CD8-positive, alpha-beta memory T cell (primary cell): ENCODE results near the gene CHCHD6. TPM values are rescaled to one million over a fixed set of nuclear protein-coding genes. Genes with fewer than 3 reads are reported as not detected.
"Not testable (repeated sequence)": the region's sequence is repeated elsewhere in the genome, so short reads cannot be mapped to it uniquely, and the experiment has no call there.

Experiments
- CTCF ChIA-PET: fragments of 350-600 bp; sonication (Branson Sonifier 250); formaldehyde crosslinking; loops from one replicate; lab custom pipeline; 2021; ENCODE audit warnings: antibody characterized with exemption; lab: Charles Lee
- POLR2A ChIA-PET: fragments of 350-600 bp; sonication (Branson Sonifier 250); formaldehyde crosslinking; loops from one replicate; lab custom pipeline; 2021; ENCODE audit warnings: antibody characterized with exemption; lab: Charles Lee
- DNase-seq, 5 donors: peaks; one replicate each; pipeline versions ENCODE4 v3.0.0 to v3.0.0-alpha.2; 2020 to 2022; ENCODE audit warnings: mixed read lengths in 1 of 5
- H3K27ac ChIP-seq: one replicate; pipeline ENCODE4 v1.7.0; 2013; ENCODE audit warnings: low read depth, mild to moderate bottlenecking, low read length, moderate library complexity
- H3K27me3 ChIP-seq: 2 replicates; pipeline ENCODE4 v1.7.0; 2013; ENCODE audit warnings: low read length, mild to moderate bottlenecking; ENCODE audit not compliant: insufficient read depth, poor library complexity, severe bottlenecking
- H3K36me3 ChIP-seq: 2 replicates; pipeline ENCODE4 v1.7.0; 2013; ENCODE audit warnings: mild to moderate bottlenecking, low read length, moderate library complexity; ENCODE audit not compliant: insufficient read depth
- H3K4me1 ChIP-seq: 2 replicates; pipeline ENCODE4 v1.7.0; 2013; ENCODE audit warnings: mild to moderate bottlenecking, low read length, moderate library complexity; ENCODE audit not compliant: insufficient read depth
- H3K4me3 ChIP-seq: 2 replicates; pipeline ENCODE4 v1.7.0; 2013; ENCODE audit warnings: mild to moderate bottlenecking, low read length
- H3K9me3 ChIP-seq: 2 replicates; pipeline ENCODE4 v1.7.0; 2013; ENCODE audit warnings: mild to moderate bottlenecking, low read length
- H3K27ac Mint-ChIP-seq, 8 donors: one replicate each; pipeline ENCODE4 v1.8.0; 2020 to 2021; ENCODE audit warnings: mixed read lengths in 8 of 8, mild to moderate bottlenecking in 6 of 8, inconsistent platforms in 3 of 8, moderate library complexity in 3 of 8
- H3K27me3 Mint-ChIP-seq, 2 donors: one replicate each; pipeline ENCODE4 v1.8.0; 2020 to 2021; ENCODE audit warnings: mixed read lengths in 2 of 2, mild to moderate bottlenecking in 1 of 2, moderate library complexity in 1 of 2
- H3K36me3 Mint-ChIP-seq, 3 donors: one replicate each; pipeline ENCODE4 v1.8.0; 2020 to 2021; ENCODE audit warnings: mixed read lengths in 3 of 3, inconsistent platforms in 1 of 3, mild to moderate bottlenecking in 1 of 3
- H3K4me1 Mint-ChIP-seq, 3 donors: one replicate each; pipeline ENCODE4 v1.8.0; 2020 to 2021; ENCODE audit warnings: mixed read lengths in 3 of 3, inconsistent platforms in 1 of 3, mild to moderate bottlenecking in 1 of 3
- H3K4me3 Mint-ChIP-seq, 7 donors: one replicate each; pipeline ENCODE4 v1.8.0; 2020 to 2021; ENCODE audit warnings: mixed read lengths in 7 of 7, mild to moderate bottlenecking in 6 of 7, moderate library complexity in 4 of 7, inconsistent platforms in 2 of 7
- H3K9me3 Mint-ChIP-seq, 5 donors: one replicate each; pipeline ENCODE4 v1.8.0; 2020 to 2022; ENCODE audit warnings: mixed read lengths in 5 of 5, mild to moderate bottlenecking in 3 of 5, moderate library complexity in 2 of 5, inconsistent platforms in 1 of 5
- polyA plus RNA-seq: library from polyadenylated mRNA; unstranded; fragments of 300-500 nt; fragmentation: Illumina TruSeq; gene quantifications from one replicate; pipeline ENCODE4 v1.2.3, GENCODE V29; 2021
- total RNA-seq, 2 experiments: library from RNA; stranded (reverse); gene quantifications; one replicate each; pipeline ENCODE4 v1.2.3, GENCODE V29; 2021

CHCHD6 gene
- total and polyA plus RNA-seq, 3 experiments from 2014 or later = 12.0 to 16.7 (median 15.0) TPM

GRCh38 chr3:126797563-126797962, 93.5 kb downstream of the CHCHD6 start:
- DNase-seq = no peak
- Mint-ChIP-seq H3K4me1 (no peaks in the 10 kb centered on the region), H3K9me3 (peaks cover 12 to 27% (median 20%) of the 10 kb centered on the region in 5 donors), H3K36me3 (peaks cover 15 to 54% (median 20%) of the 10 kb centered on the region in 3 donors), H3K4me3 (no peak overlapping the region), H3K27me3 (no peaks in the 10 kb centered on the region), H3K27ac (peak overlapping the region in 1 of 8 donors; percentile 51)
- Histone ChIP-seq H3K4me1 (no peaks in the 10 kb centered on the region), H3K27ac (no peak overlapping the region), H3K36me3 (no peaks in the 10 kb centered on the region), H3K27me3 (no peaks in the 10 kb centered on the region), H3K4me3 (no peak overlapping the region), H3K9me3 (peaks cover 2% of the 10 kb centered on the region)
- CTCF ChIA-PET = no interaction called here
- POLR2A ChIA-PET = no interaction called here

GRCh38 chr3:126798521-126798920, 94.5 kb downstream of the CHCHD6 start:
- Mint-ChIP-seq H3K27ac (peak overlapping the region in 1 of 8 donors; percentile 29), H3K36me3 (peaks cover 11 to 45% (median 15%) of the 10 kb centered on the region in 3 donors), H3K27me3 (no peaks in the 10 kb centered on the region), H3K4me3 (no peak overlapping the region), H3K9me3 (peaks cover 4 to 18% (median 12%) of the 10 kb centered on the region in 5 donors), H3K4me1 (no peaks in the 10 kb centered on the region)
- H3K9me3 ChIP-seq = no peaks in the 10 kb centered on the region
- H3K27me3 ChIP-seq = no peaks in the 10 kb centered on the region
- H3K4me1 ChIP-seq = no peaks in the 10 kb centered on the region
- no peak overlapping the region for H3K27ac ChIP-seq
- ChIA-PET CTCF (interaction anchor here (1.6 kb wide), 1 partner anchor 15 kb away, joined by 3 read pairs; no protein-coding TSS in a partner anchor), POLR2A (no interaction called here)
- no peaks in the 10 kb centered on the region for H3K36me3 ChIP-seq
- no peak for DNase-seq
- no peak overlapping the region for H3K4me3 ChIP-seq

- Histone ChIP-seq H3K4me1 (no peaks in the 10 kb centered on the region), H3K27ac (no peak overlapping the region), H3K36me3 (no peaks in the 10 kb centered on the region), H3K4me3 (no peak overlapping the region), H3K27me3 (no peaks in the 10 kb centered on the region), H3K9me3 (no peaks in the 10 kb centered on the region)
- peaks cover 11 to 39% (median 12%) of the 10 kb centered on the region in 3 donors for H3K36me3 Mint-ChIP-seq
- H3K27ac Mint-ChIP-seq = no peak overlapping the region
- CTCF ChIA-PET = interaction anchor here (1.6 kb wide), 1 partner anchor 16 kb away, joined by 3 read pairs; no protein-coding TSS in a partner anchor
- H3K4me3 Mint-ChIP-seq = no peak overlapping the region
- POLR2A ChIA-PET = no interaction called here
- no peaks in the 10 kb centered on the region for H3K4me1 Mint-ChIP-seq
- H3K27me3 Mint-ChIP-seq = no peaks in the 10 kb centered on the region
- H3K9me3 Mint-ChIP-seq = peaks cover 0 to 14% (median 7%) of the 10 kb centered on the region in 5 donors
- no peak for DNase-seq
These were observed 95.1 kb downstream of the CHCHD6 start for GRCh38 chr3:126799099-126799498.

GRCh38 chr3:126801312-126801711, 97.3 kb downstream of the CHCHD6 start:
- H3K4me3 ChIP-seq, CTCF ChIA-PET, DNase-seq, H3K27me3 ChIP-seq, H3K27ac Mint-ChIP-seq, H3K27ac ChIP-seq, H3K9me3 ChIP-seq, H3K4me3 Mint-ChIP-seq, H3K27me3 Mint-ChIP-seq, H3K4me1 ChIP-seq, H3K4me1 Mint-ChIP-seq, POLR2A ChIA-PET, H3K36me3 ChIP-seq: not testable (repeated sequence)
- Mint-ChIP-seq H3K36me3 (peaks cover 9 to 39% (median 12%) of the 10 kb centered on the region in 3 donors), H3K9me3 (peaks cover 0 to 14% (median 7%) of the 10 kb centered on the region in 5 donors)

GRCh38 chr3:126807795-126808194, 103.8 kb downstream of the CHCHD6 start:
- Histone ChIP-seq H3K4me3 (no peak overlapping the region), H3K4me1 (no peaks in the 10 kb centered on the region), H3K27me3 (no peaks in the 10 kb centered on the region), H3K9me3 (no peaks in the 10 kb centered on the region), H3K36me3 (no peaks in the 10 kb centered on the region), H3K27ac (no peak overlapping the region)
- no peak for DNase-seq
- POLR2A ChIA-PET = no interaction called here
- peaks cover 0 to 5% (median 1%) of the 10 kb centered on the region in 5 donors for H3K9me3 Mint-ChIP-seq
- H3K27ac Mint-ChIP-seq = no peak overlapping the region
- H3K27me3 Mint-ChIP-seq = no peaks in the 10 kb centered on the region
- H3K4me1 Mint-ChIP-seq = no peaks in the 10 kb centered on the region
- CTCF ChIA-PET = no interaction called here
- no peak overlapping the region for H3K4me3 Mint-ChIP-seq
- H3K36me3 Mint-ChIP-seq = no peaks in the 10 kb centered on the region

GRCh38 chr3:126811530-126811929, 107.5 kb downstream of the CHCHD6 start:
- Mint-ChIP-seq H3K36me3 (no peaks in the 10 kb centered on the region), H3K4me3 (no peak overlapping the region), H3K9me3 (peaks cover 0 to 1% (median 0%) of the 10 kb centered on the region in 5 donors), H3K27me3 (no peaks in the 10 kb centered on the region), H3K27ac (no peak overlapping the region), H3K4me1 (no peaks in the 10 kb centered on the region)
- Histone ChIP-seq H3K4me1 (no peaks in the 10 kb centered on the region), H3K27ac (no peak overlapping the region), H3K27me3 (no peaks in the 10 kb centered on the region), H3K36me3 (no peaks in the 10 kb centered on the region), H3K9me3 (no peaks in the 10 kb centered on the region), H3K4me3 (no peak overlapping the region)
- CTCF ChIA-PET = no interaction called here
- DNase-seq = no peak
- POLR2A ChIA-PET = no interaction called here

- H3K4me1 ChIP-seq = no peaks in the 10 kb centered on the region
- peaks cover 2 to 7% (median 5%) of the 10 kb centered on the region in 3 donors for H3K36me3 Mint-ChIP-seq
- H3K36me3 ChIP-seq = no peaks in the 10 kb centered on the region
- H3K9me3 ChIP-seq = no peaks in the 10 kb centered on the region
- ChIA-PET POLR2A (no interaction called here), CTCF (no interaction called here)
- H3K4me1 Mint-ChIP-seq = peaks cover 0 to 2% (median 0%) of the 10 kb centered on the region in 3 donors
- H3K9me3 Mint-ChIP-seq = no peaks in the 10 kb centered on the region
- H3K27me3 ChIP-seq = no peaks in the 10 kb centered on the region
- DNase-seq = no peak
- H3K27me3 Mint-ChIP-seq = no peaks in the 10 kb centered on the region
- H3K4me3 ChIP-seq = no peak overlapping the region
- no peak overlapping the region for H3K27ac ChIP-seq
- H3K4me3 Mint-ChIP-seq = no peak overlapping the region
- no peak overlapping the region for H3K27ac Mint-ChIP-seq
These were observed 112.3 kb downstream of the CHCHD6 start for GRCh38 chr3:126816298-126816697.

- no peak for DNase-seq
- CTCF ChIA-PET = no interaction called here
- peaks cover 0 to 2% (median 0%) of the 10 kb centered on the region in 3 donors for H3K4me1 Mint-ChIP-seq
These were observed 113.1 kb downstream of the CHCHD6 start for GRCh38 chr3:126816986-126817777.

More at GRCh38 chr3:126816986-126817777, 113.1 kb downstream of the CHCHD6 start:
- H3K4me3 ChIP-seq = no peak overlapping the region
- H3K4me1 ChIP-seq = no peaks in the 10 kb centered on the region
- no peaks in the 10 kb centered on the region for H3K27me3 ChIP-seq
- no peaks in the 10 kb centered on the region for H3K9me3 ChIP-seq
- Mint-ChIP-seq H3K36me3 (peaks cover 4 to 16% (median 5%) of the 10 kb centered on the region in 3 donors), H3K27ac (no peak overlapping the region), H3K9me3 (peaks cover 0 to 7% (median 4%) of the 10 kb centered on the region in 5 donors), H3K4me3 (no peak overlapping the region), H3K27me3 (no peaks in the 10 kb centered on the region)
- H3K27ac ChIP-seq = no peak overlapping the region
- H3K36me3 ChIP-seq = no peaks in the 10 kb centered on the region
- POLR2A ChIA-PET = no interaction called here
